ENCODE data around the gene SFMBT1.

GRCh38 chr3:52982839-52983238 lies 63.0 kb downstream of the SFMBT1 start:
- TF ChIP-seq, protein P1, sequence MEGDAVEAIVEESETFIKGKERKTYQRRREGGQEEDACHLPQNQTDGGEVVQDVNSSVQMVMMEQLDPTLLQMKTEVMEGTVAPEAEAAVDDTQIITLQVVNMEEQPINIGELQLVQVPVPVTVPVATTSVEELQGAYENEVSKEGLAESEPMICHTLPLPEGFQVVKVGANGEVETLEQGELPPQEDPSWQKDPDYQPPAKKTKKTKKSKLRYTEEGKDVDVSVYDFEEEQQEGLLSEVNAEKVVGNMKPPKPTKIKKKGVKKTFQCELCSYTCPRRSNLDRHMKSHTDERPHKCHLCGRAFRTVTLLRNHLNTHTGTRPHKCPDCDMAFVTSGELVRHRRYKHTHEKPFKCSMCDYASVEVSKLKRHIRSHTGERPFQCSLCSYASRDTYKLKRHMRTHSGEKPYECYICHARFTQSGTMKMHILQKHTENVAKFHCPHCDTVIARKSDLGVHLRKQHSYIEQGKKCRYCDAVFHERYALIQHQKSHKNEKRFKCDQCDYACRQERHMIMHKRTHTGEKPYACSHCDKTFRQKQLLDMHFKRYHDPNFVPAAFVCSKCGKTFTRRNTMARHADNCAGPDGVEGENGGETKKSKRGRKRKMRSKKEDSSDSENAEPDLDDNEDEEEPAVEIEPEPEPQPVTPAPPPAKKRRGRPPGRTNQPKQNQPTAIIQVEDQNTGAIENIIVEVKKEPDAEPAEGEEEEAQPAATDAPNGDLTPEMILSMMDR (conservative IDR thresholded peaks at IDR 0.05; ENCODE audit: low read depth, low read length), result no peak
- no peak for TF ChIP-seq EZH2 (IDR thresholded peaks at IDR 0.05; ENCODE audit: borderline replicate concordance, low read depth, low read length, poor library complexity, severe bottlenecking)
